HG03521 (cell line): Measurements from ENCODE around the gene CFAP57.

ENCODE experiments used
- ATAC-seq: cut with Tn5 transposase; IDR thresholded peaks from one replicate; pipeline ENCODE4 v1.9.1; 2021; ENCODE audit warnings: mild to moderate bottlenecking, moderate library complexity; ENCODE audit not compliant: unreplicated experiment

CFAP57 gene

DNA sequence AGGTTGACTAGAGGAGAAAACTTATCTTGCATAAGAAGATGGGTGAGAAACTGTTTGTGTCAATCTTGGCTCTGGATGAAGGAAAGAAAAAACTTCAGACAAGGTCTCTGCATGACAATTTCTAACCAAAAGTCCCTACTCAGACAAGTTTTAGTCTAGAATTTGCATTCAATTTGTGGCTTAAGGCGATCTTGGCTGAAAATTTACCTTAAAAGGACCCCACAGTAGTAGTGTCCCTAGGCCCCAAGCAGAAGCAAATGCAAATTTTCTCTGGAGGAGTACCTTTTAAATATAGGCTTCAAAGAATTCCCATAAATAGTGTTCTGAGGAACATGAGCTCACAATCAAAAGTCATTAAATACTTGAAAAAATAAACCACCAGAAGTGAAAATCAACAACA, 80.1 kb downstream of the CFAP57 start:
- ATAC-seq, result no peak

DNA sequence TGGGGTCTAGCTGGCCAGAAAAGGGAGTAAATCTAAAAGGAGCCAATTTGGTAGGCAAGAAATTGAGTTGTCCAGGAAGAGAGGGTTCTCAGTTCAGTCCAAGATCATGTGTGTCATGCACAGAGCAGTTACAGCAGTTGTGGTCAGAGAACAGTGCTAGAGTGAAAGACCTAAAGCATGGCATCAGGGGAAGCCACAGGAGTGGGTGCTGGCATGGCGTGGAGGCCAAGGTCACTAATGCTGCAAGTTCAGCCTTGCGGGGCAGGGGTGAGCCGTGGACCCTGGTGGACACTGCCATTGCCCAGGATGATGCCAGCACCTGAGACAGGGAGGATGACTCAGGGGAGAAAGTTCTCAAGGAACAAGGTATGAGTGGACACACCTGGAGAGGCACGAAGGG, 81.0 kb downstream of the CFAP57 start:
- no peak for ATAC-seq

DNA sequence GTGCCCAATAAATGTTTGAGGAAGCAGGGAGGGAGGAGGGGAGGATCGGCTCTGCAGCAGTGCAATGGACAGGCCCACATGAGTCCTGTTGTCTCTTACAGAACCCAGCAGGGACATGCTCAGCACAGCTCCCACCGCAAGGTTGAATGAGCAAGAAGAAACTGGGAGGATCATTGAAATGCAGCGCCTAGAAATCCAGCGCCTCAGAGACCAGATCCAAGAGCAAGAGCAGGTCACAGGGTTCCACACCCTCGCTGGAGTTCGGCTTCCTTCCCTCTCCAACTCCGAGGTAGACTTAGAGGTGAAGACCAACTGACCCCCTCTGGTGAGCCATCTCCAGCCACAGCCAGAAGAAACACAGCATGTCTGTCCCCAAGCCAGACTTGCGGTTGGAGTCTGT, 81.7 kb downstream of the CFAP57 start:
- no peak for ATAC-seq

DNA sequence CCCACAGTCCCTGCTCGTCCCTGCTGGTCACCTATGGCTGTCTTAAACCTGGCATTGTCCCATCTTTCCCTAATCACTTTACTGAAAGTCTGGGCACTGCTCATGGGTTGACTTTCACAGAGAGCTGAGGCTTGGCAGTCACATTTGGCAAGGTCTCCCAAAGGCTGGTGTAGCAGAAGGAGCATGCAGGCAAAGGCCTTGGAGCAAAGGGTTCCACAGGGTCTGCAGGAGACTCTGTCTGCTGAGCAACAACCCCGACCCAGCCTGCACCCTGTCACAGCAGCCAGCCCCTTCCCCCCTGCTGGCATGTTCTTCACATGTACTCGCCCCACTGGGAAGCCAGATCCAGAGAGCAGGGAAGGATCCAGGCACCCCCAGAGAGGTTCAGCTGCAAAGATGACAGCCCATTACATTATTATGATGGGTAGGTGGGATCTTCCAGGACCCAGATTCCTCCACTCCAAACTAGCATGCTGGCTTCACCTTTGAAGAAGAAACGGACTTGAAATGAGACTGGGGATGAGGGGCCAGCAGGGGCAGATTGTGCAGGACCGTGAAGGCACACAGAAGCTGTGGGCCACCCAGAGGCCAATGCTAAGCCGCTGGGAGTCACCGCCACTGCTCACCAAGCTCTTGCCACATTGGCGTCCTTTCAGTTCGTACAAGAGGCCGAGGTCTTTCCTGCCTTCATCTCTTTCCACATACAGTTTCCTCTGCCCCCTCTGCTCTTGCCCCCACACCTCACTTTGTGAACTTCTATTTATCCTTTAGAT, 83.5 kb downstream of the CFAP57 start:
- no peak for ATAC-seq

DNA sequence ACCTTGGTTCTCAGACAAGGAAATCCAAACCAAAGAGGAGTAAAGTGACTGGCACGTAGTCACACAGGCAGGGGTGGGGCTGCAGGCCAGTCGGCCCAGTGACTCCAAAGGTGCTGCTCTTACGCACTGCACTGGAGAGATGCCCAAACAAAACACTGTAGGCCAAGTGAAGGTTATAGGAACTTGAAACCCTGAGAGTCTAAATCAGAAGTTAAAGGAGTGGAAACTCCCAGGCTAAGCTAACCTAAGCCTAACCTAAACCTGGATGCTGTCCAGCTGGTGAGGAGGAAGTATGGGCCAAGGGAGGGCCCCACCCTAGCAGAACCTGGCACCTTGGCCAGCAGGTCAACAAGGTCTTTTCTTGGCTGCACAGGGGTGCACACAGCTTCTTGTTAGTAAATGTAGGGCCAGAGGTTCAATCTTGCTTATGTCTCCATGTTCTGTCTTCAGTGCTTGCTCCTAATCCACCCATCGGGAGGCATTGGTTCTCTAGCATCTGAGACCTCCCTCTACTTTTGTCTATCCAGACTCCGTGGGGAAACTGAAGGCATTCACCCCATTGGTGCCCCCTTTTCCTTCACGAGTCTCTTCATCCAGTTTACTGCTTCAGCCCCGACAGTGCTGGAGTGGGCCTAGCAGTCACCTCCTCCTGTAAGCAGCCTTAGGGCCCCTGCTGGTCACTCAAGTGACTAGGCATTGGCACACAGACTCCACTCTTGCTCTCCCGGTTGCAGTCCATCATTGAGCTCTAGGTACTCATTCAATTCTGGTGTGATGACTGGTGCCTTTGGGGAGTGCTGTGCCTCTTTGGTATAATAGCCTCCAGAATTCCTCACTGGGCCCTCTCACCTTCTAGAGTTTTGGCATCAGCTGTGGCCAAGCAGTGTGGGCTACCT, 84.8 kb downstream of the CFAP57 start:
- no peak for ATAC-seq

DNA sequence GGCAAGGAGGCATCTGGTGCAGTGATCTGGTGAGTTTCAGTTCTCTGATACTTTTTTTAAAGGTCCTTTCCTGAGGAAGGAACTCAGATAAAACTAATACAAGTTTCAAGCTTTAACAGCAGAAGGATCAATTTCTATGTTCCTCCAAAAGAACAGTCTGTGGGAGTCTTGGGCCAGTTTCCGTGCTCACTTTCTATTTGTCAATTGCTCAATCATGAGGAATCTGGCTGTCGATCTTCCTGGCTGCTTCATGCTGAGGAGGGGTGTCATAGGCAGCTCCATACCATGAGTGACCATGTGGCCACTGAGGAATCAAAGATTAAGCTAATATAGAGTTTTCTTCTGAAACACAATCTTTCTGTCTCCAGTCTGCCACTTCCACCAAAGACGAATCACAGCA, 86.2 kb downstream of the CFAP57 start:
- no peak for ATAC-seq

DNA sequence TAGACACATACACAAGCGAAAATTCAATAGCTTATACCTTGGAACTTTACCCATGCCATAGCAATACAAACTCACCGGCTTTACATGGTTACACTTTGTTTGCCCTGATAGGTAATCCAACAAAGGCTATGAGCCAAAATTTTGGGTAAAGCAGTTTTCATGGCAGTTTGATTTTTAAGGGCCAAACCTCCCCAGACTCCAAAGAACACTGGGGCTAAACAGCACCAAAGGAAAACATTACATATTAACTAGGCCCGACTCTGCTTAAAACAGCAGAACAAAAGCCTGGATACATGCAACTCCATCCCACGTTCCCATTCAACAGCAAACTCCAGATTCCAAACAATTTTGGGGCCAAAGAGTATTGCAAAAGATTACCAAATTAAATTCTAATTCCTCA, 93.3 kb downstream of the CFAP57 start:
- ATAC-seq, result no peak

DNA sequence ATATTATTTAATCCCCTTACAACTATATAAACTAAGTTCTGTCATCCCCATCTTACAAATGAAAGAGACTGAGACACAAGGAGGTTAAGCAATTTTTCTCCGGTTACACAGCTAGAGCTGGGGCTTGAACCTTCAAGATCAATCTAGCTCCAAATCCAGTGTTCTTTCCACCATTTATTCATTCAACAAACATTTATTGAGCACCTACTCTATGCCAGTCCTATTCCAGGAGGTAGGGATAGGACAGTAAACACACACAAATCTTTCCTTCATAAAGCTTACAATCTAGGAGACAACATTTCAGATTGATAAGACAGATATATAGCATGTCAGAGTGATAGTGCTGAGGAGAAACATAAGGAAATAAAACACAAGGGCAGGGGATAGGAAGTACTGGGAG, 94.8 kb downstream of the CFAP57 start:
- ATAC-seq, result no peak

DNA sequence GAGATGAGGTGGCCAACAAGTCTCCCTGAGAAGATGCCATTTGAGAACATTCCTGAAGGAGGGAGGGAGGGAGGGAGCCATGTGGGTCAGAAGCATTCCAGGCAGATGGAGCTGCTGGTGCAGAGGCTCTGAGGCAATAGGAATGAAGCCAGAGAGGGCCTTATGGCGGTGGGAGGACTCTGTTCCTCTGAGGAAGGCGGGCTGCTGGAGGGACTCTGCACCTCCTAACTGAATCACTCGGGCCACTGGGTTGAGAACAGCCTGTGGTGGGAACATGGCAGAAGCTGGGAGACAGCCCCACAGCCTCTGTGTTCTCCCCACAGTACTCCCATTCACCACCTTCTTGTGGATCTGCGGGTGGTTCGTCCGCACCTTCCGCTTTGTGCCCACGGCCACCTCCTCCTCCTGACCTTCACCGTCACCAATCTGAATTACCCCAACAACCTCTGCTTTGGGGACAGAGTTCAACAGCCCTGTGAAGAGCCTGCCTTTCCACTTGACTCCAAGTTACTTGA, 95.2 kb downstream of the CFAP57 start:
- ATAC-seq, result no peak

DNA sequence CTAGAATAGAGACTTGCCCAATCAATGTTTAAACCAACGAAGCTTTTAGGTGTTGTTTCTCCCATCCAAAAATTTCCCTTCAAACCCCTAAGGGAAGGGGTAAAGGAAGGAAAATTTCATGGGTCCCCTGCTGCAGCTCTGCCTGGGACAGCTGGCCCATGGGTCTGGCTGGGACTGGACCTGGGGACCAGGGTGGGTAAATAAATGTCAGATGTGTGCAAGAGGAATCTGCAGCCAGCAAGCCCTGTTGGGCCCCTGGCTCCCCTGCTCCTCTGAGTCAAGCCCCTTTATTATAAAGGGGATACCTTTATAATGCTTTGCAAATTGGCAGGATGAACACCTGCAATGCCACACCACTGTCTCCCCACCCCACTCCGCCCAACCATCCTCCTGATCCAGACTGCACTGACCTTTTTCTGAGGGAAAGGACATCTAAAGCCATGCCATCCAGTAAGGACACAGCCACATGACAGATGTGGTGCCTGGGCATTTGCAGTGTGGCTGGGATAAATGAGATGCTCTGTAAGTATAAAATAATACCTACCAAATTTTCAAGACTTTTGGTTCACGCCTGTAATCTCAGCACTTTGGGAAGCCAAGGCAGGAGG, 95.8 kb downstream of the CFAP57 start:
- ATAC-seq, result no peak

DNA sequence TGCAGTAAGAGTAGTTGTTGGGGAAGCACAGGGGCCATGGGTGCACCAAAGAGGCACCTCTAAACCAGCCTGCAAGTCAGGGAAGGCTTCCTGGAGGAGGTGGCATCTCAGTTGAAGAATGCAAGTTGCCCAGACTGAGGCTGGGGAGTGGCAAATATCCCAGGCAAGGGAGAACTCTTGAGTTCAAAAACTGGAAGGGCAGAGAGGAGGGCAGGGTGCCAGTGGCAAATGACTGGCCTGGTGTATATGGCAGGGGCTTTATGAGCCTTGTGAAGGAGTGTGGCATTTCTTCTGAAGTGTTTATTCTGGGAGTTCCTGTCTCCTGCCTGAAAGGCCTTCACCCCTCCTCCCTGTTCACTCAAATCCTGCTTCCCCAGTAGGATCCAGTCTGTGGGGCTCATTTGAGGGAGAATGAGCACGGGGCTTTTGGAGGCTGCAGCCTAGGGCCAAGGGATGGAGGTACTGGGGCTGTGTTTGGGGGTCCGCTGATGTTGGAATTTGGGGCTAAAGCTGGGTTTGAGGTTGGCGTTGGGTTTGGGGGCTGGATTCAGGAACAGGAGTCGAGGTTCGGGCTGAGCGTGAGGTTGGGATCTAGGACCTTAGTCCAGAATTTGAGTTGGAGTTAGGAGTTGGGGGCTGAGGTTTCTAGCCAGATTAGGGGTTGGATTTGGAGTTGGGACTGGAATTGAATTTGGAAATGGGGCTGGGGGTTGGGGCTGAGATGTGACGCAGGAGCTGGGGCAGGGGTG, 97.7 kb downstream of the CFAP57 start, which contains the start of gene TMEM125:
TMEM125 (plus strand) TSS at position 357 of the 749 bp plus-strand sequence. CDS start 2,740 bp downstream, outside the sequence.
- ATAC-seq, result no peak

DNA sequence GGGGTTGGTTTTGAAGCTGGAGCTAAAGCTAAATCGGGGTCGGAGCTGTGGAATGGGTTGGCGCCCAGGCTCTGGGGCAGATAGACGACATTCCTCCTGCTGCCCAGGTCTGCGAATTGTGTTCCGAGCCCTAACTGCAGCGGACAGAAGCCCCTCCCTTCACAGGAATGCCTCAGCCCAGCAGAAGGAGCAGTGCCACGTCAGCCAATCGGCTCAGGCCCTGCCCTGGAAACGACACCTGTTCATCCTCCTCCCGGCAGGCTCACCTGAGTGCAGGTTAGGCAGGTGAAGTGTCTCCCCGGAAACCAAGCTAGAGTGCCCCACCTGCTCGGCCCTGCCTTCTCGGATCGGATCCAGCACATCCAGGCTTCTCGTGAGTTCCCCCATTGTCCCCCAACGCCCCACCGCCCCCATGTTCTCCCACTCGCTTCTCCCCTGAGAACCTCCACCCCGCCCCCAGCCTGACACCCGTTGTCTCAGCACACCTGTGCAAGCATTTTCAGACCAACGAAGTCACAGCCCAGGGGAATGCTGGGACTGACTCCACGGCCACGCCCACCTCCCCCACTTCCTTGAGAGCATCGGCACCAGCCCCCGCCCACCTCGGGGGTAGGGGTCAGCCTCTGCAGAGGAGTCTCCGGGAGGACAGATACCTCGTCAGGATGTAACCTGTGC, 98.4 kb downstream of the CFAP57 start:
- ATAC-seq, result no peak

DNA sequence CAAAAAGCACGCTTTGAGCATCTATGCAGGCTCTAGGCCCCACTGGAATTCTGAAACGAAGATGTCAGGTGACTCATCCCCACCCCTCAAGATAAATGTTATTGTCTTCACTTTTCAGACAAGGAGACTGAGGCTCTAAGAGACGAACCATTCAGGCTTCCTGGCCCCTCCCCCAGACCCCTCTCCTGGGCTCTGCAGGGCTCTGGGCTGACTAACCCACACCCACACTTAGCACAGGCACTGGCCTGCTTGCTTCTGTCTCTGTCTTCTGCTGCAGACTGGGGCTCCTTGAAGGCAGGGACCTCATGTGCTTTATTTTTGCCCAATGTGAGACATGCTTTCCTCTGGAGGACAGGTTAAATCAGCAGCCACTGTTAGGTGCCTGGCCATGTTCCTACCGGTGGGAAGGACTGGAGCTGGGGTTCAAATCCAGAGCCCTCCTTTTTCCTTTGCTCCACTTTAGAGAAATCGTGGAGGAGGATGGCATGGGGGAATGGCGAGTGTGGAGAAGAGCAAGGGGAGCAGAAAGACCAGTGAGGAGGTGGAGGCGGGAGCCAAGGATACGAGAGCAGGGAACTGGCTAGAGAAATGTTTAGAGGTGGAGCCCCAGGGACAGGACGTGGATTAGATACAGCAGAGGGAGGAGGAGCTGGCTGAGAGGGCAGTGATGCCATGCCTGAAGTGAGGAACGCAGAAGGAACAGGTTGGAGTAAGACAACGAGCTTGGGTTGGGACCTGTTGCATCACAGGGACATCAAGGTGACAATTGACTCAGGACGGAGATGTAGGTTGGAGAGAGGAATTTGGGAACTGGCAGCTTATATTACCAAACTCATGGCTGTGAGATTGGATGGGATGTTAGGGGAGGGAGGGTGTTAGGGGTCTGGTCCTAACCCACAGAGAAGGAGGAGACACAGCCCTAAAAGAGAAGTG, 99.3 kb downstream of the CFAP57 start:
- ATAC-seq, result no peak

DNA sequence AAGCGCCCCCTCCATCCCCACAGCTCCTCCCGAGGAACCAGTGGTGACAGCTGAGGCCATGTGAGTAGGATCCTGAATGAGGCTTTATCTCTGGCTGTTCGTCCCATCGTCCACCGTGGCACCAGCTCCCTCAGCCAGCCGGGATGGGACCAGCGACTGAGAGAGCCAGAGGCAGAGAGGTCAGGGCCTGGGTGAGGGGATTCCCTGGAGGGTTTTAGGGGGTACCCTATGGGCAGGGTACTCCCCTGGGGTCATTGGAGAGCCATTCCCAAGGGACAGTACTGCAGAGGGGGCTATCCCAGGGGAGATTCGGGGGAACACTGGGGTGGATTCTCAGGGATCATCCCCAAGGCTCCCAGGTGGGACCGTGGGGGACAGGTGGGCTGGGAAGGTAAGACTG, 100.0 kb downstream of the CFAP57 start:
- ATAC-seq, result no peak

DNA sequence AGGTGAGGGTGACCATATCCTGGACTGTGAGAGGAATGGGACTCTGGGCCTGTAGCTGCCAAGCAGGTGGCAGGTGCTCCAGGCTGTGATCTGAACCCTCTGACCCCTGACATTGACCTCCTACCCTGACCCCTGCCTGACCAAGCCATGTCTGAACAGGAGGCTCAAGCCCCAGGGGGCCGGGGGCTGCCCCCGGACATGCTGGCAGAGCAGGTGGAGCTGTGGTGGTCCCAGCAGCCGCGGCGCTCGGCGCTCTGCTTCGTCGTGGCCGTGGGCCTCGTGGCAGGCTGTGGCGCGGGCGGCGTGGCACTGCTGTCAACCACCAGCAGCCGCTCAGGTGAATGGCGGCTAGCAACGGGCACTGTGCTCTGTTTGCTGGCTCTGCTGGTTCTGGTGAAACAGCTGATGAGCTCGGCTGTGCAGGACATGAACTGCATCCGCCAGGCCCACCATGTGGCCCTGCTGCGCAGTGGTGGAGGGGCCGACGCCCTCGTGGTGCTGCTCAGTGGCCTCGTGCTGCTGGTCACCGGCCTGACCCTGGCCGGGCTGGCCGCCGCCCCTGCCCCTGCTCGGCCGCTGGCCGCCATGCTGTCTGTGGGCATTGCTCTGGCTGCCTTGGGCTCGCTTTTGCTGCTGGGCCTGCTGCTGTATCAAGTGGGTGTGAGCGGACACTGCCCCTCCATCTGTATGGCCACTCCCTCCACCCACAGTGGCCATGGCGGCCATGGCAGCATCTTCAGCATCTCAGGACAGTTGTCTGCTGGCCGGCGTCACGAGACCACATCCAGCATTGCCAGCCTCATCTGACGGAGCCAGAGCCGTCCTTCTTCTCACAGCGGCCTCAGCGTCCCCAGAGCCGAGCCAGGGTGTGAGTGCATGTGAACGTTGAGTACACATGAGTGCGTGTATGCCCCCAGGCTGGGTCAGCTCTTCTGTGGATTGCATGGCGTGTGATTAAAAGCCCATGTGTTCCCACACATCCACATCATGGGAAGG, 100.7 kb downstream of the CFAP57 start:
- no peak for ATAC-seq

DNA sequence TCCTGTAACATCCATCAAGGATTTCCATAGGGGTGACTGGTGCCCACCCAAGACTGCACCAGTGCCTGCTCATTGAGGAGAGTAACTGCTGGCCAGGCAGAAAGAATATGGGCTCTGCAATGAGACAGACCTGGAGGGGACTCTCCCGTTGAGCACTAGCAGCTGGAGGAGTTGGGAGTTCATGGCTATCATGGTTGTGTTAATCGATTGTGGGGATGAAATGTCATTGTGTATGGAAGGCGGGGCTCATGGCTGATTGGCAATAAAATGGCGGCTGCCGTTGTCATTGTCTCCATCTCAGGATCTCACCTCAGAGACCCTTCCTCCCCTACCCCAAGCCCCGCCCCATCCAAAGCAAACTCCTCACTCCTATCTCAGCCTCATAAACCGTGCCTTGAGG, 101.6 kb downstream of the CFAP57 start:
- ATAC-seq, result no peak

DNA sequence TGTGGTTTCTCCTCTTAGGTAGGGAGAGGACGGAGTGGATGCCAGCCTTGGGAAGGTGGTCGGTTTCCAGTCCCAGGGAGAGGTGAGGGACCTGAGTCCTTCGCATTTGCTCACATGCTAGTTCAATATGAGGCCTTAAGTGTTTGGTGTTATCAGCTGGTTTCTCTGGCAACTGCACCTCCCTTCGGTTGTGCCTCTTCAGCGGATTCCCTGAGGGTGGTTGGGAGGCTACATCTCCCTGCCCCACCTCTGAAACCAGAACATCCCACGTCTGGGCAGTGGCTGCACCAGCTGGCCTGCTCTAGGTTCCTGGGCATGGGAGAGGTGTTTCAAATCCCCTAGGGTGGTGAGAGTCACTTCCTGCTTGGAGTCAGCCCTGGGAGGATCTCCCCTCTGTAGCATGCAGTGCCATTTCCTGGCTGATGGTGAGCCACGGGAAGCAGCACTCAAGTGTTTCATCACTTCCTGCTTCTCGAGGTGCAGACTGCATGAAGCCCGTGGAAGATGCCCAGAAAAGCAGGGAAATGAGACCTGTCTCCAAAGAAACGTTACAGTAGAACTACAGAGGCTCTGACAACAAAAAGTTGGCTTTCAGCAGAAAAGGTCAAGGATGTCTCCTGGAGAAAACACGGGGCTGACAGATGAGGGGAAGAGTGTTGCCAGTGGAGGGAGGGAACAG, 102.1 kb downstream of the CFAP57 start:
- ATAC-seq, result no peak
